HG03045 (cell line): Measurements from ENCODE around the gene ITM2C.

Experiments used
- ATAC-seq: cut with Tn5 transposase; IDR thresholded peaks from one replicate; pipeline ENCODE4 v1.9.1; 2021; ENCODE audit warnings: mild to moderate bottlenecking, moderate library complexity; ENCODE audit not compliant: unreplicated experiment

Gene ITM2C

DNA sequence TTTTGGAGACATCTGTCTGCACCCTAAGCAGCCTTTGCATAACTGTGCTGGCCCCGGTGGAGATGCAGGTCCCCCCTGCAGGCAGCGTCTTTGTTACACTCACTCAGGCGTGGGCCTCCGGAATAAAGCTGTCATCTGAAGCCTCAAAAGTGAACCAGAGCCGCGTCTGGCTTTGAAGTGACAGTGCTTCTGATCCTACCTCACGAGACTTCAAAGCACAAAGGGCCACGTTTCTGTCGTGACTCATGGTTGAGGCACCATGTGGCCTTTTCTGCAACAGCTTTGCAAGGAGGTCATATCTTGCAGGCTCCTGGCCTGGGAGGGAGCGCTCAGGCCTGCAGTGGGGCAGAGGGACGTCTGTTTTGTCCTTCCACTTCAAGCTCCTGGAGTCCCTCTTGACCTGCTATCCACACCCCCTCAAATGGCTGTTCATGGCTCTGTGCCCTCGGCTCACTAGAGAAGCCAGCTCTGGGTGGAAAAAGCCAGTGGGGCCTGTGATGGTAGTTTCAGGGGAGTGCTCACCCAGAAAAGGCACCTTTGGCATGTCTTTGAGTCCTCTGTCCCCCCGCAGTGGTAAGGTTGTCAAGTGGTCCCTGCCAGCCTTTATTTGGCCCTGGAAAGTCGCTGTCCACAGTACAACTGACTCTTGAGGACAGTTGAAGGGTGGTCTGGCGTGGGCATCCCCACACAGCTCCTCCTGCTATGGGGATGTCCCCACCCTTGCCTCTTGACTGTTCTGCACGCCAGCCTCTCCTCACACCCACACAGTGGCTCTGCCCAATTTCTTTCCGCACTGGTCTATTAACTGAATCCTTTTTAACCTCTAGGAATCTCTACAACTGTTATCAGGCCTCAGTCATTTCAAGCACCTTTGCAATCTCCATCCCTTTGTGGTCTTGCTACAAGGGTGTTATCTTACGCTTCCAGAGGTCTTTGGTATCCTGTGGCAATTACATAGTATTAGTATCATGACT, 41.0 kb downstream of the ITM2C start:
- ATAC-seq = no peak

DNA sequence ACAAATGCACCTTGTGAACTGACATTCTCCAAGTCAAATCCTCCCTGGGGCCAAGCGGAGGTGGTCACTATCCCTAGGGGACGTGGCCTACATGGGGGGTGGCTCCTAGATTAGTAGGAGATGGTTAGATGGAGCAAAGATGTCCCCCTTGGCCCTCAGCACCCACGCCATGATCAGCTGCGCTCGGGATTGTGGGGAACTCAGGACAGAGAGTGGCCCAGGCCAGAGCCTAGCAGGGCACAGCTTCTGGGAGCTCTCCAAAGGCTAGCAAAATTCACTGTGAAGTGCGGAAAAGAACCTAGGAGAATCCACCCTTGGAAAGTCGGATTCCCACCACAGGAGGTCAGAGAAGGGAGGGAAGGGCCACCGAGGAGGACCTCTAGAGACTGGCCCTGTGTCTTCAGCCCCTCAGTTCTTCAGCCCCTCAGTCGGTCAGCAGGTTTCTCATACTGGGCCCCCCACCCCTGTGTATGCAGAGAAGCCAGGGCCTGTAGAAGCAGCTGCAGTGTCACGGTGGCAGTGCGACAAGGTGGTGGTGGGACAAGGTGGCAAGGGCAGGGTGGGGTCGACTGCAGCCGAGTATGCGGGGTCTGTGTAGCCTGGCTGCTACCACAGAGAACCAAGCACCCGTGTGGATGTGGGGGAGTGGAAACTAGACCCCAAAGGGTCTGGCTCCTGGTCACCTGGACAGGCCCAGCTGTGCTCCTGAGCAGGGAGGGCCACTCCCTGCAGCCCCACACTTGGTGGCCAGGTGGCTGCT, 41.9 kb downstream of the ITM2C start:
- no peak for ATAC-seq

DNA sequence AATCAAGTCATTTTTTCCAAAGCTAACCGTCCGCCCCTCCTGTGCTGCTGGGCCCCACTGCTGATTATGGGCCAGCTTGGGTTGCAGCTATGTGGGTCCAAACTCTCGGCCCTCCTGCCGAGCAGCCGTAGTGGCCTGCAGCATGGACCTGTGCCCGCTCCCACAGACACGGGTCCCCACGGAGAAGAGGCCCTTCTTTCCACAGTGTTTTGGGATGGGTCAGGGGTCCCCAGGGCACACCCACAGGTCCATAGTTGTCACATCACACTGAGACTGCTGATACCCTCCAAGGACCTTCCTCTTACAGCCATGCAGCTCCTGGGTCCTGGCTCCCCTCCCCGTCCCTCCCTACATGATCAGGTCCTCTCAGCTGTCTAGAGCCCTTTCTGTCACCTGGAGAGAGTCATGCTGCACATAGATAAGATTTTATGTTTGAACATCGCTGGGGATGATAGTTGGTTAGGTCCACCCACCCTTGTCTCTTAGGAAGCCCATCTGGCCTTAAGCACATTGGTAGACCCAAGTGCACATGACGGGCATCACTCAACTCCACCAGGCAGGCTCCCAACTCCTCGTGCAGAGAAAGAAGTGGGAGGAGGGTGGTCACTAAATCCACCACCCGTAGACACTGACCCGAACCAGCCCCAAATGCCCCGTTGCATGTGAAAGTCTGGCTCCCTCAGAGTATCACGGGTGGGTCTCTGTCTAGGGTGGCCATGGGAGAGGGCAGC, 42.8 kb downstream of the ITM2C start:
- ATAC-seq = no peak

DNA sequence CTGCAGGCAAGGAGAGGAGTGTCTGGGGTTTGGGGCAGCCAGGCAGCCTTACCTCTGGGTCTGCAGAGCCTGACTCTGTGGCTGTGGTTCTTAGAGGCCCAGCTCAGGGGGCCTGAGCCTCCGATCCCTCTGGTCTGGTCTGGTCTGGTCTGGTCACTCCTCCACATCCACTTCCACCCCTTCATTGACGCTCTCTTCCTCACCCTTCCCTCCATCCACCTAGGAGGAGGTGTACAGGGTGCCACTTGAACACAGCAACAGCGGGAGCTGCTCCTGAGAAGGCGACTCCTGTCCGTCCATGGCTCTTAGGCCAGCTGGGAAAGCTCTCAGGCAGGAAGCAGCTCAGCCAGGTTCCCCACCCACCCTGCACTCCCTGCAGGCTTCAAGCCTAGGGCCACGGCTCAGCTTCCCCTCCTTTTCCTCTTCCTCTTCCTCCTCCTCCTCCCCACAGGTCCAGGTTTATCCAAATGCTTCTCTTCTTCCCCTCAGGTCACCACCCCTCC, 43.4 kb downstream of the ITM2C start:
- ATAC-seq = no peak

DNA sequence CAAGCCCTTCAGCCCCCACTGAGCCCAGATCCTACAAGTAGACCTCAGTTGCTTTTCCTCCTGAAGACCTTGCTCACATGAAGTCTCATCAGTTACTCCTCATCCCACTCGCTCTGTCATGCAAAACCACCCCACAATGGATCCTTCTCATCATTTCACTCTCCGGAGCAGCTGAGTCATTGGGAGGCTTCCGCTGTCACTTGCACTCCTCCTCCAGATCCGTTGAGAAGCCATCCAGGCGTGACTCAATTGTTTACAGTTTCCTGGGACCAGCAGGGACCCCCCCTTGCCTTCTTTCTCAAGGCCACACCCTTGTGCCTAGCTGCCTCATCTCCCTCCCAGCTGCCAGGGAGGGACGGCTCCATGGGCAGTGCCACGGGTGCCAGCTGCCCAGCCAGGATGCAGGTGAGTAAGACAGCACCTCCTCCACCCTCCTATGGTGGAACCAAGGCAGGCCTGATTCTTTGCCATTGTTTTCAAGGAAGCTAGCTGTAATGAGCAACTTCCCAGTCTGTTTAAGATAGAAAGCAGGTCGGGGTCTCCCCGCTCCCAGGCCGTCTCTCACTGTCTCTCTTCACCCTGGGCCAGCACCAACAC, 44.0 kb downstream of the ITM2C start:
- no peak for ATAC-seq

DNA sequence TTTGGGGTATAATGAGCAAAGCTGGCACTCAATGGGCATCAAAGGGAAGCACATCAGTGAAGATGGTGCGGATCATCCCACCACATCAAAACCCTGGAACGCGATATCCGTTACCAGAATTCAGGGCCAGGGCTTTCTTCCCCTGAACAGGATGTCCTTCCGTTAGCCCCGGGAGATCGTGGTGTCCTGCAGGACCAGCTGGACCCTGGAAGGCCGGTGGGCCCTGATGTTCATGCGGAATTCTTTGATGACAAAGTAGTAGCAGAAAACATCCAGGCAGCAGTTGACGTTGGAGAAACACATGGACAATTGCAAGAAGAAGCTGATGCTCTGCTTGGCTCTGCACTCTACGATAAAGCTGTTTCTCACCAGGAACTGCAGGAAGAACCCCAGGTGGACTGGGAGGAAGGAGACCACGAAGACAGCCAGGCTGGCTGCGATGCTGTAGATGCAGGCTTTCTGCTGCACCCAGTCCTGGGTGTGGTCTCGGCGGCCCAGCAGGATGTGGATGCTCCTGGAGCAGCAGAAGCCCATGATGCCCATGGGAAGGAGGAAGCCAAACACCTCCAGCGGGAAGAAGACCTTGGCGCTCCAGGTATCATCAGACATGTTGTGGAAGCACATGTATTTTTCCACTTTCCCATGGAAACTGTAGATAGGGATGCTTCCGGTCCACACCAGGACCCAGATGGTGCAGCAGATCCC, 45.3 kb downstream of the ITM2C start:
- ATAC-seq = no peak

DNA sequence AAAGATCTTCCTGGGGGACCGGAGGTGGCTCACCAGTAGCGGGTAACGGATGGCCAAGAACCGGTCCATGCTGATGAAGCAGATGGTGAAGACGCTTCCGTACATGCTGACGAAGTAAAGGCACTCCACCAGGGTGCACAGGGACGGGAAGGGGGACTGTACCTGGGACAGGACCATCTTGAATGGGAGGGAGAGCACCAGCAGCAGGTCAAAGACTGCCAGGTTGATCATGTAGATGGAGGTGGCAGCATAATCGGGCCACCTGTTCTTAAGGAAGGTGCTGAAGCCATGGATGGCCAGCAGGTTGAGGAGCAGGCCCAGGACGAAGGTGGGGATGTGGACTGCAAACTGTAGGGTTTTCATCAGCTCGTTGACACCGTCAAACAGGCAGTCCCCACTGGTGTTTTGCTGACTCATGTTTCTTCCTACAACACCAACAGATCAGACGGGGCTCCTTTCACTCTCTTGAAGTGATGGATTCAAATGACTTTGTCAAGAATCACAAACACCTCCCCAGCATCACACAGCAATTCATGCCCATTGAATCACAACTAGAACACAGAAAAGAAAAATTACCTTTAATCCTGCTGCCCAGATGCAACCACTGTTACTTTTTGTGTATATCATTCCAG, 45.9 kb downstream of the ITM2C start:
- ATAC-seq = no peak

DNA sequence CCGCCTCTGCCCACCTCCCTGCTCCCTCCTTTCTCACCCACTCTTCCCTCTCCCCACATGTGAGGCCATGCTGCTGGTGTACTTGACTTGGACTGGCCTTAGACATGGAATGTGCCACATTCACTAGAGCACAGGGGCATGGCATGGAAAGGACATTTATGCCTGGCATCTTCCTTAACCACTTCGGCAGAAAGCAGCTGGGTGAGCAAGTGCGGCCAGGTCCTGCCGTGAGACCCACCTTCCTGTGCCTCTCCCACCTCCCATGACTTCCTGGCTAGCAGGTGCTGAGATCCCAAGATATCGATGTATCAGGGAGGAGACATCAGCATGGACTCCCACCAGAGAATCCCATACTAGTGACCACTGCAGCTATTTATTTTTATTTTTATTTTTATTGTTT, 47.3 kb downstream of the ITM2C start:
- ATAC-seq = no peak

DNA sequence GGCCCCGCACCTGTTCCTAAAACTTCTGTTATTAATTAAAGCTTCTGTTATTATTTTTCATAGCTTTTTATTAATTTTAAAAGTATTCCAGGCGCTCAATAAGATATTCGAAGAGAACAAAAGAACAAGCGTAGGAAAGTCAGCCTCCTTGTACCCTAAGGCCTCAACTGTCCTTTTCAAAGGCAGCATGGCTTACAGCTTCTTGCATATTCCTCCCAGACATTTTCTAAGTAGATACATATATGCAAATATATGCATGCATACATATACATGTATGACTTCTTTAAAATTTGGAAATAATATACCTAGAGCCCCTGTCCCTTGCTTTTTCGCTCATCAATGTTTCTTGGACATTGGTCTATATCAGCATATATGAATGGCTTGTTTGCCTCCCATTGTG, 48.0 kb downstream of the ITM2C start:
- no peak for ATAC-seq

DNA sequence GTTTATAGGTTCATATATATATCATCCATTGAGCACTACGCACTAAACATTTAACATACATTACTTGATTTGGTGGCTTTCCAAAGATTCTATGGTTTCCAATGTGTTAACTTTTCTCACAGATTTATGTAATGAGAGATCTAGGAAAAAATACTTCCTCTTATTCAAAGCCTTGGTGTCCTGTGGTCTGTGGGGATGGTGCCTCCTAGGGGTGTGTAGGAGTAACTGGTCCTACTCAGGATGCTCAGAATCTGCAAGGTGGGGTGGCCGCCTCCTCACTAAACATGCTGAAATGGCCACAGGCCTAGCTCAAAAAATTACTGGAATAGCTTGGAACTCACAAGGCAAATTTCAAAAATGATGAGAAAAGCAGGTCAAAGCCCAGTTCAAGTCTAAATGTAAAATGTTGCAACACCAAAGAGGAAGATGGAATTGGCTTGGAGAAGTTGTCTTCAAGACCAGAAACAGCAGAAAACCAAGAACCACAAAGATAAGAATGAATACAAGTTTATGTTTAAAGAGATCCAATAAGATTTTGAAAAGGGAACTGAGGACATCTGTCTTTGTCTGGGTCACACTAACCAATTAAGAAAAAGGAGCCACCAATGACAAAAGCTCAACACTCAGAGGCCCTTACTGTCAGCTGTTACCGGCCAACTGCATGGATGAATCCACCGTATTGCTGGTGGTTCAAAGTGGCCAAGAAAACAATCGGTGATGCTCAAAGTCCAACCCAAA, 48.8 kb downstream of the ITM2C start:
- no peak for ATAC-seq

DNA sequence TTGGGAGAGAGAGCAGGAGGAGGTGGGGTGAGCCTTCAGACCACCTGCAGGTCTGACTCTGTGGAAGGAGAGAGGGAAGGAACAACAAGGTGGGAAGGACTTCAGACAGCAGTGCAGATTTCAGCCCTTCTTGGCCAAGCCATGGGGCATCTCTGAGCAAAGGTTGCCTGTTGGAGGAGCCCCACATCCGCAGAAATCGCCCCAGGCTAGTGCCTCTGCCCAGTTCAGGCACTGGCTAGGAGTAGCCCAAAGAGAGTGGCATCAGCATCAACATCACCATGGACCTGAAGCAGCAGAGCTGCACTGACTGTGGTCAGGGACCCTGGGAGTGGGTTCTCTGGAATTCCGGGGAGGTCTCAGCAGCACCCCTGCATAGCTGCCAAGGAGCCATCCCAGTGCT, 50.1 kb downstream of the ITM2C start:
- ATAC-seq = no peak

DNA sequence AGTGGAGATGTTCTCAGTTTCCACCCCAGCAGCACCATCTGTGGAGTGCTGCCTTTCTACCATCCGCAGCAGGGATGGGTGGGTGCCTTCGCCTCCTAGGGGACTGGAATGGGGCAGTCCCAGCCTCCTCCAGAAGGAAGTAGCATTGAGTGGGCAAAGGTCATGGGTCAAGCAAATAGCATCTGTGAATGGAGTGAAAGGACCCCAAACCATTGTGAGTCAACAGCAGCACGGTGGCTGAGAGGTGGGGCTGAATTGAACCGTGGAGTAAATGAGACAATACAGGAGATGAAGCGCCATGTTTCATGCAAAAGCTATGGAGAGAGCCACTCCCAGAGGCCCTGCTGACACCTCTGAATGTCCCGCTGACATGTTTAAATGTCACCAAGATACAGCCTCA, 50.6 kb downstream of the ITM2C start:
- ATAC-seq = no peak

DNA sequence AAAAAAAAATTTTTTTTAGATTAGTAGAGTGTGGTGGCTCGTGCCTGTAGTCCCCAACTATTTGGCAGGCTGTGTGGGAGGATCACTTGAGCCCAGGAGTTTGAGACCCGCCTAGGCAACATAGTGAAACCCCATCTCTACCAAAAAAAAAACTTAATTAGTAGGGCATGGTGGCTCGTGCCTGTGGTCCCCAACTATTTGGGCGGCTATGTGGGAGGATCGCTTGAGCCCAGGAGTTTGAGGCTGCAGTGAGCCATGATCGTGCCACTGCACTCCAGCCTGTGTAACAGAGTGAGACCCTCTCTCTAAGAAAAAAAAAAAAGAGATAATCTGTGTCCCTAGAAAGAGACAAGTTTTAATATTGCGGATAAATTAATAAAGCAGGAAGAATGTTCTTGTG, 51.5 kb downstream of the ITM2C start:
- ATAC-seq = no peak

DNA sequence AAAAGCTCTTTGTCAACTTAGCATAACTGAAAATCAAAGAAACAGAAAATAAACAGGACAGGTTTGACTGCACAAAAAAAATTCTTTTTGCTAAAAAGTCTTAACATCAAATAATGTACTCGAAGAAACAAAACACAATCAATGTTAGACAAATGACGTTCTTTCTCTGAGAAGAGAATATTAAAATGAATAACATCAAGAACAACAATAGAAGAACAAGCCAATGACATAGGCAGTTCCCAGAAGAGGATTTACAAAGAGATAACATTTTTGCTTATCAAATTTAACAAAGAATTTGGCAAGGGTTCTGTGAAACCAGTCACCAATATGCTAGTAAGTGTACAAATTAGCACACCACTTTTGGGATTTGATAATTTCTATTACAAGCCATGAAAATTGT, 54.5 kb downstream of the ITM2C start:
- no peak for ATAC-seq

DNA sequence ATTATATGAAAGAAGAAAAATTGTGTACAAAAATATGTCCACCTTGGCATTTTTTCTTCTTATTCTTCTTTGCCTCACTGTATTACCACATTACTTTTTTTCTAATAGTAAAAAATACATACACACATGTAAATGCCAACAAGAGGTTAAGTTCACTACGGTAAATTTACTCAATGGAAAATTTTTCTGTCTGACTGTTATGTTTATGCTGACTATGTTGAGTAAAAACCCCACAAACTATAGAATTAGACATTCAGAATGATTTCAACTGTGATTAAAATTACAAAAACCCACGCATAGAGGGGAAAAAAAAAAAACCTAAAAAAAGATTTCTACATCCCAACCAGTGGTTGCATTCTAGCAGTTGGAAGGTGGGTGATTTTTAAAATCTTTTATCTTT, 54.9 kb downstream of the ITM2C start:
- ATAC-seq = no peak

DNA sequence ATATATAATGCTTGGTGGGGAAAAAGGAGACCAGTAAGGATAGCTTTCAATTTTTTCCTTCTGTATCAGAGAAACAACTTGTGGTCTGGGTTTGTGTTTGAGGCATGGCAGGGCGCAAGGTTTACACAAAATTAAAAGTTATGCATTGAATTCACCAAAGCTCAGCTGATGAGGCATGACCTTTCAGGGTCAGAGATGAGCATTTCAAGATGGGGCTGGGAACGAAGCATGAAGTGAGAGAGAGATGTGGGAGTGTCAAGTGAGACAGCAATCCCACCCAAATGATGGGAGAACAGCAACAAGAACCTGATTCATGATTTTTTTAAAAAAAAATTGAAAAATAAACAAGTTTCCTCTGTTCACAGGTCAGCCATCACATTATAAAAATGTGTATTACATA, 55.4 kb downstream of the ITM2C start:
- ATAC-seq = no peak

DNA sequence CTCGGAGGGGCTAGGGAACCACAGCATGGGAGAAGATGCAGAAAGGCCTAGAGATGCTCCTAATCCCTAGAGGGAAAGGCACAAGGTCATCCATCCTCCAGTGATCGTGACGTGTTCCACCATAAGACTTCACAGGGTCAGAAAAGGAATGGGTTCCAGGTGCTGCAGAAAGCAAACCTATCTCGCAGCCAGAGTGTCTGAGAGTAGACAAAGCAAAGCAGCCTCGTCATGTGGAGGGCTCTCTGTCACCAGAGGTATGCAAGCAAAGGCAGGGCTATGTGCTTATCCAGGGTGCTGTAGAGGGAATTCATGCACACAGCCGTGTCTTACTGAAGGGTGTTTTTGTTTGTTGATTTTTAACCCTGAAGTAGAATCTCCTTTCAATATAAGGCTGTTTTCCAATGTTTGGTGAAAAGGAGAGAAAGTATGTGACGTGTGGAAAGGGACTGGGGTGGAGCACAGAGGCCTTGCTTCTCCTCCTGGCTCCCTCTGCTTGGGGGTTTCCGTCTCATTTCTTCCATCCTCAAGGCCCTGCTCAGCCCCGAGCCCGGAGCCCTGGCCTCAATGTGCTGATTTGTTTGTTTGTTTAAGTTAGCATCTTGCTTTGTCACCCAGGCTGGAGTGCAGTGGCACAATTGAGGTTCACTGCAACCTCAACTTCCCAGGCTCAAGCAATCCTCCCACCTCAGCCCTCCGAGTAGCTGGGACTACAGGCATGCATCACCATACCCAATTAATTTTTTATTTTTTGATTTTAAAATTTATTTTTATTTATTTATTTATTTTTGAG, 57.3 kb downstream of the ITM2C start:
- ATAC-seq = no peak

DNA sequence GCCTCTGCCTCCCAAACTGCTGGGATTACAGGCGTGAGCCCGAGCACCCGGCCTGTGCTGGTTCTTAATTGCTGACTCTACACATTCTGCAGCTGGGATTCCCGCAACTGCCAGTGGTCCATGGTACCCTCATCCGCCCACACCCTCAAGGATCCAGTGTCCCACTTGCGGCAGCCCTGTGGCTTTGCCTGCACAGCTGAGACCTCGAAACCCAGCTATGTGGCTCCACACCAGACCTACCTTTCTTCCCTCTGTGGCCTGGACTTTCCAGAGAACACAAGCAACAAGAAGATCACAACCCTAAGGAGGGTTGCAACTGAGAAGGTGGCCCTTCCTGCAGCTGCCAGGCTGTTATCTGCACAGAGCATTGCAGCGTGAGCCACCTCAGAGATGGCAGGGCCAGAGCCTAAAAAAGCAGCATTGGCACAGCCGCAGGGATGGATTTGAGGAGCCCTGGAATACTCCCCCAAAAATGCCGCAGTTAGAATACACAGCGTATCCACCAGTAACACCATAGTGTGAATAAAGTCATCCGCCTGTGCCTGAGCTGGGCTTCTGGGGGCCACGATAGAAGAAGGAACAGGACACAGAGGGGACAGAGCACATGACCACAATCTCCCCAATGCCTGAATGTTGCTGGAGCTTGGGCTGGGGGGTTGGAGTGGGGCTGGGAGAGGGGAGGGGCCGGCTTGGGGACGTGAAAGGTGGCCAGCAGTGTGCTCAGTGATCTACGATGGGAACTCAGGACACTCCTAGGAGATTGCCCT, 58.4 kb downstream of the ITM2C start:
- no peak for ATAC-seq
